Mucosa of stomach (tissue), 1 donor: ENCODE data around the gene HBM.
"Not testable (repeated sequence)": the region's sequence is repeated elsewhere in the genome, so short reads cannot be mapped to it uniquely, and the experiment has no call there.

Experiments
- H3K27me3 ChIP-seq: one replicate; pipeline ENCODE4 v1.7.0; 2013; ENCODE audit warnings: mild to moderate bottlenecking, low read length; ENCODE audit not compliant: control insufficient read depth, insufficient read depth
- H3K36me3 ChIP-seq: one replicate; pipeline ENCODE4 v1.7.0; 2013; ENCODE audit warnings: low read length; ENCODE audit not compliant: control insufficient read depth, insufficient read depth
- H3K4me1 ChIP-seq: one replicate; pipeline ENCODE4 v1.7.0; 2013; ENCODE audit warnings: mild to moderate bottlenecking, low read length; ENCODE audit not compliant: control insufficient read depth, insufficient read depth
- H3K4me3 ChIP-seq: one replicate; pipeline ENCODE4 v1.7.0; 2013; ENCODE audit warnings: low read length
- H3K9ac ChIP-seq: one replicate; pipeline ENCODE4 v1.7.0; 2013; ENCODE audit warnings: mild to moderate bottlenecking, low read length, moderate library complexity
- H3K9me3 ChIP-seq: one replicate; pipeline ENCODE4 v1.7.0; 2013; ENCODE audit warnings: mild to moderate bottlenecking, low read length, moderate library complexity; ENCODE audit not compliant: control insufficient read depth
- donor health status: Pancreatic carcinoma.

HBM gene

GRCh38 chr16:152141-153128 lies 13.3 kb upstream of the HBM start, which contains the start of gene HBZ:
Gene HBZ (plus strand): TSS chr16:152644. CDS start chr16:152910, 266 bp downstream.
- Histone ChIP-seq H3K27me3 (peaks cover 24% of the 10 kb centered on the region), H3K4me1 (peaks cover 11% of the 10 kb centered on the region), H3K9me3 (no peaks in the 10 kb centered on the region), H3K4me3 (no peak within 1 kb of the TSS), H3K9ac (no peak within 1 kb of the TSS), H3K36me3 (no peaks in the 10 kb centered on the region)

- H3K36me3 ChIP-seq, H3K9ac ChIP-seq, H3K4me3 ChIP-seq, H3K9me3 ChIP-seq: not testable (repeated sequence)
- Histone ChIP-seq H3K27me3 (peaks cover 24% of the 10 kb centered on the region), H3K4me1 (peaks cover 11% of the 10 kb centered on the region)
These were observed 12.7 kb upstream of the HBM start for GRCh38 chr16:153129-153521.

- H3K36me3 ChIP-seq, H3K4me3 ChIP-seq, H3K9ac ChIP-seq, H3K9me3 ChIP-seq: not testable (repeated sequence)
- peaks cover 18% of the 10 kb centered on the region for H3K27me3 ChIP-seq
- H3K4me1 ChIP-seq = peaks cover 11% of the 10 kb centered on the region
These were observed 12.1 kb upstream of the HBM start for GRCh38 chr16:153550-154216.

GRCh38 chr16:154217-155030 lies 11.4 kb upstream of the HBM start:
- Histone ChIP-seq H3K27me3 (peaks cover 11% of the 10 kb centered on the region), H3K9ac (peak overlapping the region; percentile 47), H3K4me1 (peaks cover 11% of the 10 kb centered on the region), H3K36me3 (no peaks in the 10 kb centered on the region), H3K9me3 (no peaks in the 10 kb centered on the region), H3K4me3 (no peak overlapping the region)

- Histone ChIP-seq H3K4me1 (peaks cover 11% of the 10 kb centered on the region), H3K36me3 (no peaks in the 10 kb centered on the region), H3K9ac (no peak overlapping the region), H3K9me3 (no peaks in the 10 kb centered on the region), H3K27me3 (peaks cover 10% of the 10 kb centered on the region), H3K4me3 (no peak overlapping the region)
These were observed 10.8 kb upstream of the HBM start for GRCh38 chr16:155031-155398.

- H3K9me3 ChIP-seq = no peaks in the 10 kb centered on the region
- no peak overlapping the region for H3K4me3 ChIP-seq
- H3K36me3 ChIP-seq = no peaks in the 10 kb centered on the region
- no peak overlapping the region for H3K9ac ChIP-seq
- H3K4me1 ChIP-seq = peaks cover 8% of the 10 kb centered on the region
- peaks cover 20% of the 10 kb centered on the region for H3K27me3 ChIP-seq
These were observed 6.5 kb upstream of the HBM start for GRCh38 chr16:159136-159849.

- H3K27me3 ChIP-seq = peaks cover 18% of the 10 kb centered on the region
- H3K4me1 ChIP-seq, H3K36me3 ChIP-seq, H3K9me3 ChIP-seq, H3K4me3 ChIP-seq, H3K9ac ChIP-seq: not testable (repeated sequence)
These were observed 5.5 kb upstream of the HBM start for GRCh38 chr16:160242-160641.

GRCh38 chr16:160691-161190 lies 5.0 kb upstream of the HBM start:
- H3K36me3 ChIP-seq = no peaks in the 10 kb centered on the region
- H3K9me3 ChIP-seq = no peaks in the 10 kb centered on the region
- H3K27me3 ChIP-seq = peaks cover 23% of the 10 kb centered on the region
- H3K4me1 ChIP-seq = peaks cover 8% of the 10 kb centered on the region
- no peak overlapping the region for H3K9ac ChIP-seq
- no peak overlapping the region for H3K4me3 ChIP-seq

GRCh38 chr16:162271-162991 lies 3.3 kb upstream of the HBM start:
- Histone ChIP-seq H3K4me1 (peaks cover 9% of the 10 kb centered on the region), H3K9ac (no peak overlapping the region), H3K27me3 (peaks cover 40% of the 10 kb centered on the region), H3K9me3 (no peaks in the 10 kb centered on the region), H3K36me3 (no peaks in the 10 kb centered on the region), H3K4me3 (no peak overlapping the region)

- not testable (repeated sequence) for H3K9me3 ChIP-seq, H3K4me3 ChIP-seq, H3K36me3 ChIP-seq, H3K9ac ChIP-seq, H3K4me1 ChIP-seq
- peaks cover 47% of the 10 kb centered on the region for H3K27me3 ChIP-seq
These were observed 2.6 kb upstream of the HBM start for GRCh38 chr16:163139-163538.

- H3K9me3 ChIP-seq, H3K36me3 ChIP-seq, H3K9ac ChIP-seq, H3K4me1 ChIP-seq, H3K4me3 ChIP-seq: not testable (repeated sequence)
- peaks cover 52% of the 10 kb centered on the region for H3K27me3 ChIP-seq
These were observed 2.1 kb upstream of the HBM start for GRCh38 chr16:163696-164095.
